DOHH2 (cell line): ENCODE results near the gene DCLK1.

ENCODE experiments used
- CTCF ChIP-seq: fragments of 200-600 bp; sonication (generic); IDR thresholded peaks from one replicate; pipeline ENCODE4 v1.5.1; 2014; ENCODE audit warnings: antibody characterized with exemption, mild to moderate bottlenecking, low read depth, low read length; ENCODE audit not compliant: poor library complexity, severe bottlenecking
- EZH2phosphoT487 ChIP-seq: fragments of 200-600 bp; sonication (generic); IDR thresholded peaks from 2 replicates; pipeline ENCODE4 v1.6.1; 2017; ENCODE audit warnings: borderline replicate concordance, mild to moderate bottlenecking, antibody characterized with exemption, low read length, moderate library complexity, mixed read lengths

GRCh38 chr13:35965226-35965927 is 165.8 kb downstream of the DCLK1 start:
- TF ChIP-seq CTCF (no peak), EZH2phosphoT487 (no peak)
